K562 (cell line): ENCODE measurements around the gene LYPD3. TPM values are rescaled to one million over a fixed set of nuclear protein-coding genes. Genes with fewer than 3 reads are reported as not detected.

Experiments
- BRF2 ChIP-seq: IDR thresholded peaks from 3 replicates; pipeline ENCODE4 v1.6.1; 2011; ENCODE audit warnings: borderline replicate concordance, mild to moderate bottlenecking; ENCODE audit not compliant: insufficient read length, insufficient read depth
- EHMT2 ChIP-seq: fragments of 450-650 bp; IDR thresholded peaks from 2 replicates; pipeline ENCODE4 v1.6.1; 2018; ENCODE audit warnings: antibody characterized with exemption
- EP300 ChIP-seq: IDR thresholded peaks from 2 replicates; pipeline ENCODE4 v1.6.1; 2012; ENCODE audit warnings: low read length, improper control_type of control experiment
- HNRNPLL ChIP-seq: fragments of 200-400 bp; formaldehyde crosslinking; IDR thresholded peaks from 2 replicates; pipeline ENCODE4 v1.6.1; 2017; ENCODE audit warnings: low read length, low read depth, mild to moderate bottlenecking; ENCODE audit not compliant: poor library complexity, severe bottlenecking
- SPI1 ChIP-seq: IDR thresholded peaks from 2 replicates; pipeline ENCODE4 v1.6.1; 2011; ENCODE audit warnings: low read depth, low read length, control low read depth, borderline replicate concordance
- ZNF318 ChIP-seq, 2 experiments: fragments of 450-650 bp; IDR thresholded peaks; 2 replicates each; pipeline ENCODE4 v1.6.1; 2016; ENCODE audit warnings: mild to moderate bottlenecking in 2 of 2, borderline replicate concordance in 1 of 2, low read depth in 1 of 2, moderate library complexity in 1 of 2
- ZNF764 ChIP-seq: fragments of 250-450 bp; sonication (Bioruptor Pico); IDR thresholded peaks from 2 replicates; pipeline ENCODE4 v1.4.0; 2020; ENCODE audit warnings: low read depth, mild to moderate bottlenecking, moderate library complexity
- ZNF780A ChIP-seq: fragments of 250-450 bp; sonication (Bioruptor Pico); IDR thresholded peaks from 2 replicates; pipeline ENCODE4 v1.5.0; 2021; ENCODE audit warnings: mild to moderate bottlenecking
- polyA plus RNA-seq, 8 experiments: library from polyadenylated mRNA; depleted of rRNA in 4 of 8; stranded (reverse) in 5 of 8; unstranded in 3 of 8; fragments of >200 nt; fragmentation: Nextera tagmentation in 2 of 8; fragmentation: Illumina TruSeq in 1 of 8; extraction: Ambion mirVana in 2 of 8; extraction: Trizol in 1 of 8; gene quantifications; 2 replicates each; pipeline versions ENCODE4 v1.2.1 to v1.2.3, GENCODE V29; 2011 to 2014; ENCODE audit warnings: inconsistent platforms in 1 of 8, missing spikeins in 1 of 8
- total RNA-seq, 7 experiments: library from RNA; depleted of rRNA in 6 of 7; stranded (reverse); fragments of >200 nt in 6 of 7; fragmentation: Illumina TruSeq in 2 of 7; extraction: Trizol in 2 of 7; gene quantifications; 2 replicates each; pipeline versions ENCODE4 v1.2.1 to v1.2.3, GENCODE V29; 2011 to 2021; ENCODE audit warnings: low replicate concordance in 1 of 7
- TF ChIP-seq, protein P1 (sequence below), 2 experiments: fragments of 250-450 bp in 1 of 2; fragments of 450-650 bp in 1 of 2; sonication (Bioruptor Pico) in 1 of 2; IDR thresholded peaks; 2 replicates each; pipeline versions ENCODE4 v1.6.1 to v1.8.0; 2016 to 2021; ENCODE audit warnings: mild to moderate bottlenecking in 2 of 2, moderate library complexity in 2 of 2, missing compliant biosample characterization in 1 of 2, missing genetic modification characterization in 1 of 2
- TF ChIP-seq, protein P2 (sequence below): sonication (generic); formaldehyde crosslinking; IDR thresholded peaks from 2 replicates; pipeline ENCODE4 v1.8.1; 2023; ENCODE audit warnings: mild to moderate bottlenecking, missing genetic modification reagents
- TF ChIP-seq, protein P3 (sequence below): IDR thresholded peaks from 2 replicates; pipeline ENCODE4 v1.6.1; 2012; ENCODE audit warnings: low read depth, low read length, improper control_type of control experiment, borderline replicate concordance

LYPD3 gene
- total and polyA plus RNA-seq, 9 of the 15 experiments (the other 6 are each of a cell fraction or from before 2014, with no cell fraction given): 0.04 to 0.33 (median 0.20) TPM; not detected in 1

DNA sequence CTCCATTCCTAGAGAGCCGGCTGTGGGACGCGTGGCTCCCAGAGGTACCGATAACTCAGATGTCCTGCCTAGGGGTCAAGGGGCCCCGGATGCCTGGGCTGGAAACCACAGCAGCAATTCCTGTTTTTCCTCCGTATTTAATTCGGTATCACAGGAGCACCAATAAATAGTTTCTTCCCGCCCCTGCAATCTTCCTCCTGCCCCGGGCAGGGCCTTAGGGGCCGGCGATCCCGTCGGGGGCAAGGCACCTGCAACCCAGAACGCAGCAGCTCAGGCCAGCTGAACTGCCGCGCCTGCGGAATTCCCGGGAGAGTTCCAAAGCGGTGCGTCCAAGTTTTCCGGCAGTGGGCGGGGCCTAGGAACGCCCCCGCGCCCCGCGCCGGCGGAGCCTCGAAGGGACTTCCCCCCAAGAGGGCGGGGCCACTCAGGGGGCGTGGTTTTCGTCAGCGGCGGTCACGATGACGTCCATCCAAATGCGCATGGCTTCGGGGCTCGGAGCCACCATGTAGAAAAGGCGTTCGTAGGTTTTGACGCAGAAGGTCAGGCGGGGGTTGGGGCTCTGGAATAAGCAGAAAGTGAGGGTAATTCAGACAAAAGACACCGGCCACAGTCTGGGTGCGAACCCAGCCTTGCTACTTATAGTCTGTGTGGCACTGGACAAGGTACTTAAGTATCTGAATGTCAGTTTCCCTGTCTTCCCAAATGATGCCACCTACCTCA lies 9.7 kb upstream of the LYPD3 start (continued):
- TF ChIP-seq ZNF318 (IDR thresholded peaks at IDR 0.05; ENCODE audit: borderline replicate concordance in 1 of 2, low read depth in 1 of 2): no peak
- peak; percentile 16 for TF ChIP-seq HNRNPLL
- TF ChIP-seq, protein P1, sequence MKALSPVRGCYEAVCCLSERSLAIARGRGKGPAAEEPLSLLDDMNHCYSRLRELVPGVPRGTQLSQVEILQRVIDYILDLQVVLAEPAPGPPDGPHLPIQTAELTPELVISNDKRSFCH (CRISPR knock-in tag; IDR thresholded peaks at IDR 0.05): no peak
- TF ChIP-seq, protein P1 (tag; IDR thresholded peaks at IDR 0.05): peak; percentile 4; the same call in 1 of the 2 replicates
- TF ChIP-seq EHMT2: no peak
- TF ChIP-seq BRF2: no peak
- peak; percentile 4; the same call in 1 of the 2 replicates for TF ChIP-seq EP300
- TF ChIP-seq, protein P2, sequence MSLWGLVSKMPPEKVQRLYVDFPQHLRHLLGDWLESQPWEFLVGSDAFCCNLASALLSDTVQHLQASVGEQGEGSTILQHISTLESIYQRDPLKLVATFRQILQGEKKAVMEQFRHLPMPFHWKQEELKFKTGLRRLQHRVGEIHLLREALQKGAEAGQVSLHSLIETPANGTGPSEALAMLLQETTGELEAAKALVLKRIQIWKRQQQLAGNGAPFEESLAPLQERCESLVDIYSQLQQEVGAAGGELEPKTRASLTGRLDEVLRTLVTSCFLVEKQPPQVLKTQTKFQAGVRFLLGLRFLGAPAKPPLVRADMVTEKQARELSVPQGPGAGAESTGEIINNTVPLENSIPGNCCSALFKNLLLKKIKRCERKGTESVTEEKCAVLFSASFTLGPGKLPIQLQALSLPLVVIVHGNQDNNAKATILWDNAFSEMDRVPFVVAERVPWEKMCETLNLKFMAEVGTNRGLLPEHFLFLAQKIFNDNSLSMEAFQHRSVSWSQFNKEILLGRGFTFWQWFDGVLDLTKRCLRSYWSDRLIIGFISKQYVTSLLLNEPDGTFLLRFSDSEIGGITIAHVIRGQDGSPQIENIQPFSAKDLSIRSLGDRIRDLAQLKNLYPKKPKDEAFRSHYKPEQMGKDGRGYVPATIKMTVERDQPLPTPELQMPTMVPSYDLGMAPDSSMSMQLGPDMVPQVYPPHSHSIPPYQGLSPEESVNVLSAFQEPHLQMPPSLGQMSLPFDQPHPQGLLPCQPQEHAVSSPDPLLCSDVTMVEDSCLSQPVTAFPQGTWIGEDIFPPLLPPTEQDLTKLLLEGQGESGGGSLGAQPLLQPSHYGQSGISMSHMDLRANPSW (CRISPR knock-in tag): 0 out of 2 replicates have a peak, but pooled peaks have one; percentile 86
- TF ChIP-seq, protein P3, sequence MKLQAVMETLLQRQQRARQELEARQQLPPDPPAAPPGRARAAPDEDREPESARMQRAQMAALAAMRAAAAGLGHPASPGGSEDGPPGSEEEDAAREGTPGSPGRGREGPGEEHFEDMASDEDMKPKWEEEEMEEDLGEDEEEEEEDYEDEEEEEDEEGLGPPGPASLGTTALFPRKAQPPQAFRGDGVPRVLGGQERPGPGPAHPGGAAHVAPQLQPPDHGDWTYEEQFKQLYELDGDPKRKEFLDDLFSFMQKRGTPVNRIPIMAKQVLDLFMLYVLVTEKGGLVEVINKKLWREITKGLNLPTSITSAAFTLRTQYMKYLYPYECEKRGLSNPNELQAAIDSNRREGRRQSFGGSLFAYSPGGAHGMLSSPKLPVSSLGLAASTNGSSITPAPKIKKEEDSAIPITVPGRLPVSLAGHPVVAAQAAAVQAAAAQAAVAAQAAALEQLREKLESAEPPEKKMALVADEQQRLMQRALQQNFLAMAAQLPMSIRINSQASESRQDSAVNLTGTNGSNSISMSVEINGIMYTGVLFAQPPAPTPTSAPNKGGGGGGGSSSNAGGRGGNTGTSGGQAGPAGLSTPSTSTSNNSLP: no peak
- TF ChIP-seq SPI1: peak; percentile 87
- no peak for TF ChIP-seq ZNF764 (CRISPR knock-in tag)
- no peak for TF ChIP-seq ZNF780A (CRISPR knock-in tag)
